ENCODE data around the gene EIF4G2.

DNA sequence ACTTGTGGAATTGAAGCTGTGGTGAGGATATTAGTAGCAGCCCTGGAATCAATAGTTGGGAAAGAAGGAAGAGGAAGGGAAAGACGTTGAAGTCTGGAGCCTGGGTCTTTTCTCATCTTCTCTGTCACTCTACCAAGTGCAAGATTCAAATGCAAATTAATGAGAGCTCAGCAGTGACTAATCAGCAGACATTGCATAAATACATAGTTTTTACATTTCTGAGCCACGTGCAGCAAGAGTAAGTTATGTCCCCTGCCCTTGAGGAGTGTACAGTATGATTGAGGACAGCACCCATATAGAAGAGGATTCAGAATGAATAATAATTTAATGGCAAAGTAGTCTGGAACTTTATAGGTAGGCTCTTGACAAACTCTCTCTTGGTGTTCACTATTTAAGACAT, 33.9 kb downstream of the EIF4G2 start:
- no peak for TF ChIP-seq CTCF (IDR thresholded peaks at IDR 0.05; ENCODE audit: poor library complexity, severe bottlenecking)
- no peak for TF ChIP-seq RAD21 (conservative IDR thresholded peaks at IDR 0.05)
- TF ChIP-seq MXI1 (conservative IDR thresholded peaks at IDR 0.05; ENCODE audit: poor library complexity, severe bottlenecking): no peak
- no peak for TF ChIP-seq EP300 (conservative IDR thresholded peaks at IDR 0.05; ENCODE audit: poor library complexity, severe bottlenecking)
- TF ChIP-seq POLR2AphosphoS5 (IDR thresholded peaks at IDR 0.05): no peak
- TF ChIP-seq EZH2 (IDR thresholded peaks at IDR 0.05; ENCODE audit: borderline replicate concordance, insufficient read depth, low read length, poor library complexity, severe bottlenecking): no peak
- TF ChIP-seq SMC3 (conservative IDR thresholded peaks at IDR 0.05; ENCODE audit: poor library complexity): no peak
- no peak for TF ChIP-seq TAF1 (IDR thresholded peaks at IDR 0.05; ENCODE audit: low read depth)
